HEK293 (cell line): Measurements from ENCODE around the gene UNC45B.
"Not testable (repeated sequence)": the region's sequence is repeated elsewhere in the genome, so short reads cannot be mapped to it uniquely, and the experiment has no call there.

Experiments used
- GLI2 ChIP-seq: fragments of 450-650 bp; formaldehyde crosslinking; IDR thresholded peaks from 2 replicates; pipeline ENCODE4; 2017; ENCODE audit warnings: missing biosample characterization, missing genetic modification characterization, low read depth, borderline replicate concordance
- TF ChIP-seq, protein P1 (sequence below): IDR thresholded peaks from 2 replicates; pipeline ENCODE4 v1.6.1; 2011; ENCODE audit warnings: mild to moderate bottlenecking, low read depth, low read length, borderline replicate concordance
- TF ChIP-seq, protein P2 (sequence below): fragments of 450-650 bp; formaldehyde crosslinking; IDR thresholded peaks from 2 replicates; pipeline ENCODE4 v1.5.1; 2016; ENCODE audit warnings: missing biosample characterization, missing genetic modification characterization
- TF ChIP-seq, protein P3 (sequence below): fragments of 450-650 bp; formaldehyde crosslinking; IDR thresholded peaks from 2 replicates; pipeline ENCODE4 v1.5.1; 2016; ENCODE audit warnings: missing biosample characterization, missing genetic modification characterization

DNA sequence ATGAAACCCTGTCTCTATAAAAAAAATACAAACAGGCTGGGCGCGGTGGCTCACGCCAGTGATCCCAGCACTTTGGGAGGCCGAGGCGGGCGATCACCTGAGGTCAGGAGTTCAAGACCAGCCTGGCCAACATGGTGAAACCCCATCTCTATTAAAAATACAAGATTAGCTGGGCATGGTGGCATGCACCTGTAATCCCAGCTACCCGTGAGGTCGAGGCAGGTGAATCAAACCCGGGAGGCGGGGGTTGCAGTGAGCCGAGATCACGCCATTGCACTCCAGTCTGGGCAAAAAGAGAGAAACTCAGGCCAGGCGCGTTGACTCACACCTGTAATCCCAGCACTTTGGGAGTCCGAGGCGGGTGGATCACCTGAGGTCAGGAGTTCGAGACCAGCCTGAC is 36.8 kb upstream of the UNC45B start:
- TF ChIP-seq, protein P1, sequence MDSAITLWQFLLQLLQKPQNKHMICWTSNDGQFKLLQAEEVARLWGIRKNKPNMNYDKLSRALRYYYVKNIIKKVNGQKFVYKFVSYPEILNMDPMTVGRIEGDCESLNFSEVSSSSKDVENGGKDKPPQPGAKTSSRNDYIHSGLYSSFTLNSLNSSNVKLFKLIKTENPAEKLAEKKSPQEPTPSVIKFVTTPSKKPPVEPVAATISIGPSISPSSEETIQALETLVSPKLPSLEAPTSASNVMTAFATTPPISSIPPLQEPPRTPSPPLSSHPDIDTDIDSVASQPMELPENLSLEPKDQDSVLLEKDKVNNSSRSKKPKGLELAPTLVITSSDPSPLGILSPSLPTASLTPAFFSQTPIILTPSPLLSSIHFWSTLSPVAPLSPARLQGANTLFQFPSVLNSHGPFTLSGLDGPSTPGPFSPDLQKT = not testable (repeated sequence)
- TF ChIP-seq, protein P2, sequence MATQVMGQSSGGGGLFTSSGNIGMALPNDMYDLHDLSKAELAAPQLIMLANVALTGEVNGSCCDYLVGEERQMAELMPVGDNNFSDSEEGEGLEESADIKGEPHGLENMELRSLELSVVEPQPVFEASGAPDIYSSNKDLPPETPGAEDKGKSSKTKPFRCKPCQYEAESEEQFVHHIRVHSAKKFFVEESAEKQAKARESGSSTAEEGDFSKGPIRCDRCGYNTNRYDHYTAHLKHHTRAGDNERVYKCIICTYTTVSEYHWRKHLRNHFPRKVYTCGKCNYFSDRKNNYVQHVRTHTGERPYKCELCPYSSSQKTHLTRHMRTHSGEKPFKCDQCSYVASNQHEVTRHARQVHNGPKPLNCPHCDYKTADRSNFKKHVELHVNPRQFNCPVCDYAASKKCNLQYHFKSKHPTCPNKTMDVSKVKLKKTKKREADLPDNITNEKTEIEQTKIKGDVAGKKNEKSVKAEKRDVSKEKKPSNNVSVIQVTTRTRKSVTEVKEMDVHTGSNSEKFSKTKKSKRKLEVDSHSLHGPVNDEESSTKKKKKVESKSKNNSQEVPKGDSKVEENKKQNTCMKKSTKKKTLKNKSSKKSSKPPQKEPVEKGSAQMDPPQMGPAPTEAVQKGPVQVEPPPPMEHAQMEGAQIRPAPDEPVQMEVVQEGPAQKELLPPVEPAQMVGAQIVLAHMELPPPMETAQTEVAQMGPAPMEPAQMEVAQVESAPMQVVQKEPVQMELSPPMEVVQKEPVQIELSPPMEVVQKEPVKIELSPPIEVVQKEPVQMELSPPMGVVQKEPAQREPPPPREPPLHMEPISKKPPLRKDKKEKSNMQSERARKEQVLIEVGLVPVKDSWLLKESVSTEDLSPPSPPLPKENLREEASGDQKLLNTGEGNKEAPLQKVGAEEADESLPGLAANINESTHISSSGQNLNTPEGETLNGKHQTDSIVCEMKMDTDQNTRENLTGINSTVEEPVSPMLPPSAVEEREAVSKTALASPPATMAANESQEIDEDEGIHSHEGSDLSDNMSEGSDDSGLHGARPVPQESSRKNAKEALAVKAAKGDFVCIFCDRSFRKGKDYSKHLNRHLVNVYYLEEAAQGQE (tag by site-specific recombination) = not testable (repeated sequence)
- not testable (repeated sequence) for TF ChIP-seq GLI2 (tag by site-specific recombination)
- TF ChIP-seq, protein P3, sequence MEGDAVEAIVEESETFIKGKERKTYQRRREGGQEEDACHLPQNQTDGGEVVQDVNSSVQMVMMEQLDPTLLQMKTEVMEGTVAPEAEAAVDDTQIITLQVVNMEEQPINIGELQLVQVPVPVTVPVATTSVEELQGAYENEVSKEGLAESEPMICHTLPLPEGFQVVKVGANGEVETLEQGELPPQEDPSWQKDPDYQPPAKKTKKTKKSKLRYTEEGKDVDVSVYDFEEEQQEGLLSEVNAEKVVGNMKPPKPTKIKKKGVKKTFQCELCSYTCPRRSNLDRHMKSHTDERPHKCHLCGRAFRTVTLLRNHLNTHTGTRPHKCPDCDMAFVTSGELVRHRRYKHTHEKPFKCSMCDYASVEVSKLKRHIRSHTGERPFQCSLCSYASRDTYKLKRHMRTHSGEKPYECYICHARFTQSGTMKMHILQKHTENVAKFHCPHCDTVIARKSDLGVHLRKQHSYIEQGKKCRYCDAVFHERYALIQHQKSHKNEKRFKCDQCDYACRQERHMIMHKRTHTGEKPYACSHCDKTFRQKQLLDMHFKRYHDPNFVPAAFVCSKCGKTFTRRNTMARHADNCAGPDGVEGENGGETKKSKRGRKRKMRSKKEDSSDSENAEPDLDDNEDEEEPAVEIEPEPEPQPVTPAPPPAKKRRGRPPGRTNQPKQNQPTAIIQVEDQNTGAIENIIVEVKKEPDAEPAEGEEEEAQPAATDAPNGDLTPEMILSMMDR (tag by site-specific recombination) = not testable (repeated sequence)
